PC-3 (cell line): Measurements from ENCODE around the gene HCFC2.

Experiments used
- EZH2 ChIP-seq: fragments of 300-600 bp; sonication (generic); IDR thresholded peaks from one replicate; pipeline ENCODE4 v1.6.1; 2017; ENCODE audit warnings: antibody characterized with exemption, mild to moderate bottlenecking, low read length; ENCODE audit not compliant: unreplicated experiment
- TF ChIP-seq, protein P1 (sequence below): fragments of 300-600 bp; sonication (generic); conservative IDR thresholded peaks from 2 replicates; pipeline ENCODE4 v1.5.1; 2017; ENCODE audit warnings: antibody characterized with exemption, low read depth, mild to moderate bottlenecking, low read length

DNA sequence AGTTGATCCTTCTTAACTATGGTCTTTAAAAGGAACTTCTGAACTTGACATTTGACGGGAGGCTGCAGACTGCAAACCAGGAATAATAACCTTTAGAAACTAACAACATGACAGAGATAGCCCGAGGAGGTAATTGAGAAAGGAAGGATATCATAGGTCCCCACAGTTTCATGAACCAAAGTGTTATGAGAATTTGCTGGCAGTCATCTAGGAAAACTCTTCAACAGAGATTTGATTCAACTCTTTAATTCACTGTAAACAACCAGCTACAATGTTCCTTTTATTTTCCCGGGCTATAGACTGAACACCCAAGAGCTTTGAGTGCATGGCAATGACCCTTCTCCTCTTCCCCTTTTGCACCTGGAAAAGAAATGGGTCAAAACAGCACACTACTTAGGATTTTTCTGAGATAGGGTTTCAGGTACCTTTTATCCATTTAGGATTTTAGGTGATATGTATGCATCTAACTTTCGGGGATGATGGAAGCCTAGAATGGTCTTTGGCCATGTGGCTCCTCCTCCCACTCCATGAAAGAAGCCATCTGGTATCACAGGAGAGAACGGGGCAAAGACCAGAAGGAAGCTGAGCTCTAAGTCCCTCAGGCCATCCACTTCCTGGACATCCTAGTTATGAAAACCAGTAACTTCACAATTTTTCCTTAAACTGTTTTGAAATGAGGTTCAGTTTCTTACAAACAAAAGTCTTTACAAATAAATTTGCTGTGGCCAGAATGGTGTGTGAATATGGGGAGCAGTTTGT, 37.3 kb upstream of the HCFC2 start:
- no peak for TF ChIP-seq EZH2
- TF ChIP-seq, protein P1, sequence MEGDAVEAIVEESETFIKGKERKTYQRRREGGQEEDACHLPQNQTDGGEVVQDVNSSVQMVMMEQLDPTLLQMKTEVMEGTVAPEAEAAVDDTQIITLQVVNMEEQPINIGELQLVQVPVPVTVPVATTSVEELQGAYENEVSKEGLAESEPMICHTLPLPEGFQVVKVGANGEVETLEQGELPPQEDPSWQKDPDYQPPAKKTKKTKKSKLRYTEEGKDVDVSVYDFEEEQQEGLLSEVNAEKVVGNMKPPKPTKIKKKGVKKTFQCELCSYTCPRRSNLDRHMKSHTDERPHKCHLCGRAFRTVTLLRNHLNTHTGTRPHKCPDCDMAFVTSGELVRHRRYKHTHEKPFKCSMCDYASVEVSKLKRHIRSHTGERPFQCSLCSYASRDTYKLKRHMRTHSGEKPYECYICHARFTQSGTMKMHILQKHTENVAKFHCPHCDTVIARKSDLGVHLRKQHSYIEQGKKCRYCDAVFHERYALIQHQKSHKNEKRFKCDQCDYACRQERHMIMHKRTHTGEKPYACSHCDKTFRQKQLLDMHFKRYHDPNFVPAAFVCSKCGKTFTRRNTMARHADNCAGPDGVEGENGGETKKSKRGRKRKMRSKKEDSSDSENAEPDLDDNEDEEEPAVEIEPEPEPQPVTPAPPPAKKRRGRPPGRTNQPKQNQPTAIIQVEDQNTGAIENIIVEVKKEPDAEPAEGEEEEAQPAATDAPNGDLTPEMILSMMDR: no peak
